Nephron (organoid): ENCODE measurements around the gene SPG7.

Experiments
- H3K27ac Mint-ChIP-seq, 3 experiments: 2 replicates each; pipeline ENCODE4 v1.8.0; 2020; ENCODE audit warnings: mixed read lengths in 3 of 3, mild to moderate bottlenecking in 2 of 3, moderate library complexity in 1 of 3
- H3K27me3 Mint-ChIP-seq: 2 replicates; pipeline ENCODE4 v1.8.0; 2021; ENCODE audit warnings: low read depth, mild to moderate bottlenecking, moderate library complexity, mixed read lengths
- H3K36me3 Mint-ChIP-seq: 2 replicates; pipeline ENCODE4 v1.8.0; 2020; ENCODE audit warnings: low read depth, mixed read lengths
- H3K4me1 Mint-ChIP-seq: 2 replicates; pipeline ENCODE4 v1.8.0; 2020; ENCODE audit warnings: mixed read lengths
- H3K4me3 Mint-ChIP-seq, 3 experiments: 2 replicates each; pipeline ENCODE4 v1.8.0; 2020; ENCODE audit warnings: mild to moderate bottlenecking in 3 of 3, mixed read lengths in 3 of 3, moderate library complexity in 2 of 3
- H3K9me3 Mint-ChIP-seq: 2 replicates; pipeline ENCODE4 v1.8.0; 2020; ENCODE audit warnings: mixed read lengths
- TF ChIP-seq, protein P1 (sequence below), 3 experiments: fragments of 200-600 bp; sonication (generic); IDR thresholded peaks; one replicate each; pipeline ENCODE4 v1.5.0; 2021; ENCODE audit warnings: antibody characterized with exemption in 3 of 3; ENCODE audit not compliant: unreplicated experiment in 3 of 3

Gene SPG7

DNA sequence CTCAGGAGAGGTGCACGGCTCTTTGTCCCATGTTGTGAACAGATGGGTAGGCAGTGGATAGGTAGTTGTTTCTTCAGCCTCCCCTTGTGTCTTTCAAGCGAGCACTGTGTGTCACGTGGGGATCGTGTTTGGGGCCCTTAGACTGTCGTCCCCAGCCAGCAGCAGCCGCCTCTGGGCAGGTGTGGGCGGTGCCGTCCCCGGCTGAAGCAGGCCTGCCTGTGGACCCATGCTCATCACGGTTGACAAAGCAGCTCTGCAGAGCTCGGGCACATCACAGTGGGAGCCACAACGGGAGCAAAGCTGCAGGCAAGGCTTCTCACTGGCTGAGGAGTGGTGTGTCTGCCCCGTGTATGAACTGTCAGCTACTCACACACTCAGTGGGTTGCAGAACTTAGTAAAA, 47.6 kb downstream of the SPG7 start:
- peaks cover 46% of the 10 kb centered on the region for H3K36me3 Mint-ChIP-seq
- peak overlapping the region; percentile 6 to 94 (median 85) for H3K27ac Mint-ChIP-seq
- TF ChIP-seq, protein P1, sequence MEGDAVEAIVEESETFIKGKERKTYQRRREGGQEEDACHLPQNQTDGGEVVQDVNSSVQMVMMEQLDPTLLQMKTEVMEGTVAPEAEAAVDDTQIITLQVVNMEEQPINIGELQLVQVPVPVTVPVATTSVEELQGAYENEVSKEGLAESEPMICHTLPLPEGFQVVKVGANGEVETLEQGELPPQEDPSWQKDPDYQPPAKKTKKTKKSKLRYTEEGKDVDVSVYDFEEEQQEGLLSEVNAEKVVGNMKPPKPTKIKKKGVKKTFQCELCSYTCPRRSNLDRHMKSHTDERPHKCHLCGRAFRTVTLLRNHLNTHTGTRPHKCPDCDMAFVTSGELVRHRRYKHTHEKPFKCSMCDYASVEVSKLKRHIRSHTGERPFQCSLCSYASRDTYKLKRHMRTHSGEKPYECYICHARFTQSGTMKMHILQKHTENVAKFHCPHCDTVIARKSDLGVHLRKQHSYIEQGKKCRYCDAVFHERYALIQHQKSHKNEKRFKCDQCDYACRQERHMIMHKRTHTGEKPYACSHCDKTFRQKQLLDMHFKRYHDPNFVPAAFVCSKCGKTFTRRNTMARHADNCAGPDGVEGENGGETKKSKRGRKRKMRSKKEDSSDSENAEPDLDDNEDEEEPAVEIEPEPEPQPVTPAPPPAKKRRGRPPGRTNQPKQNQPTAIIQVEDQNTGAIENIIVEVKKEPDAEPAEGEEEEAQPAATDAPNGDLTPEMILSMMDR (IDR thresholded peaks at IDR 0.05; ENCODE audit: unreplicated experiment in 3 of 3): no peak
- peaks cover 7% of the 10 kb centered on the region for H3K4me1 Mint-ChIP-seq
- no peaks in the 10 kb centered on the region for H3K27me3 Mint-ChIP-seq
- H3K9me3 Mint-ChIP-seq: no peaks in the 10 kb centered on the region
- peak overlapping the region in 2 of 3 experiments; percentile 63 to 69 for H3K4me3 Mint-ChIP-seq

DNA sequence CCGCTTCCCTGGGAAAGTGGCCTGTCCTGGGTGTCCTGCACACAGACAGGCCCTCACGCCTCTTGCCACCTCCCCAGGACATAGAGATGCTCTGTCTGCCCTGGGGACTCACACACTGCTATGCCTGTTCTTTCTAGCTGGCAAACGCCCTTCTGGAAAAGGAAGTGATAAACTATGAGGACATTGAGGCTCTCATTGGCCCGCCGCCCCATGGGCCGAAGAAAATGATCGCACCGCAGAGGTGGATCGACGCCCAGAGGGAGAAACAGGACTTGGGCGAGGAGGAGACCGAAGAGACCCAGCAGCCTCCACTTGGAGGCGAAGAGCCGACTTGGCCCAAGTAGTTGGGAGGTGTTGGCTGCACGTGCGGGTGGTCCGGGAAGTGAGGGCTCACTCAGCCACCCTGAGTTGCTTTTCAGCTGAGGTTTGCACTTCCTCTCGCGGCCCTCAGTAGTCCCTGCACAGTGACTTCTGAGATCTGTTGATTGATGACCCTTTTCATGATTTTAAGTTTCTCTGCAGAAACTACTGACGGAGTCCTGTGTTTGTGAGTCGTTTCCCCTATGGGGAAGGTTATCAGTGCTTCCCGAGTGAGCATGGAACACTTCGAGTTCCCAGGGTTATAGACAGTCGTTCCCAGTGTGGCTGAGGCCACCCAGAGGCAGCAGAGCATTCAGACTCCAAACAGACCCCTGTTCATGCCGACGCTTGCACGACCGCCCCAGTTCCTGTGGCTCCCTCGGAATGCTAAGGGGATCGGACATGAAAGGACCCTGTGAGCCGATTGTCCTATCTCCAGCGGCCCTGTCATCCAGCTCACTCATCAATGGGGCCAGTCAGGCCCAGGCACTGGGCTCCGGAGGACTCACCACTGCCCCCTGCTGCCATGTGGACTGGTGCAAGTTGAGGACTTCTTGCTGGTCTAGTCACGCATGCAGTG, 48.8 kb downstream of the SPG7 start:
- no peaks in the 10 kb centered on the region for H3K27me3 Mint-ChIP-seq
- no peaks in the 10 kb centered on the region for H3K9me3 Mint-ChIP-seq

DNA sequence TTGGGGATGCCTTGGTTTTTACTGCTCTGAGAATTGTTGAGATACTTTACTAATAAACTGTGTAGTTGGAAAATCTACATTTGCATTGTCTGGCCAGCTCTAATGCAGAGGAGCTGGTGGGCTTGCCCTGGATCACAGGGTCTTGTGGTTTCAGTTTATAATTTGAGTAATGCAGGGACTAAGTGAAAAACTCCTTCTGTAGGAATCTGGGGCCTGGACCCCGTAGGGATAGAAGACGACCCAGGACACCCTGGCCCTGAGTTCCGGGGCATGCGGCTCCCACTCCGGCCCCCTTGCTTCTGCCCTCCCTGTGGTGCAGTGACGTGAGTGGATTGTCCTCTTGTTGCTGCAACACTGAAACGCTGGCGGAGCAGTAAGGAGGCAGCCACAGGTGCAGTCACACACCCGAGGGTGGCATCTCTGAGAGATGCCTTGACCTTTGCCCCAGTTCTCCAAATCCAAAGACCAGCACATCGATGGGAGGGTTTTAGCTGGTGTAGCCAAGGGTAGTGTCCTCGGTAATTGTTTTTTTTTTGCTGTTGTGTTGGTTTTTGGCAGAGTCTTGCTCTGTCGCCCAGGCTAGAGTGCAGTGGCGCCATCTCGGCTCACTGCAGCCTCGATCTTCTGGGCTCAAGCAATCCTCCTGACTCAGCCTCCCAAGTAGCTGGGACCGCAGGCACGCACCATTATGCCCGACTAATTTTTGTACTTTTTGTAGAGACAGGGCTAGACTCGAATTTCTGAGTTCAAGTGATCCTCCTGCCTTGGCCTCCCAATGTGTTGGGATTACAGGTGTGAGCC, 49.7 kb downstream of the SPG7 start:
- Mint-ChIP-seq H3K27me3 (no peaks in the 10 kb centered on the region), H3K9me3 (no peaks in the 10 kb centered on the region), H3K4me1 (peaks cover 20% of the 10 kb centered on the region), H3K4me3 (peak overlapping the region; percentile 63 to 89 (median 76)), H3K36me3 (peaks cover 43% of the 10 kb centered on the region), H3K27ac (peak overlapping the region; percentile 85 to 94 (median 94))
- TF ChIP-seq, protein P1 (IDR thresholded peaks at IDR 0.05; ENCODE audit: unreplicated experiment in 3 of 3): no peak

More for the DNA sequence above, 48.8 kb downstream of the SPG7 start:
- TF ChIP-seq, protein P1 (IDR thresholded peaks at IDR 0.05; ENCODE audit: unreplicated experiment in 3 of 3): peak; percentile 66 to 69 (median 66)
- Mint-ChIP-seq H3K36me3 (peaks cover 43% of the 10 kb centered on the region), H3K4me1 (peaks cover 11% of the 10 kb centered on the region), H3K4me3 (peak overlapping the region; percentile 63 to 89 (median 76)), H3K27ac (peak overlapping the region; percentile 85 to 94 (median 94))

DNA sequence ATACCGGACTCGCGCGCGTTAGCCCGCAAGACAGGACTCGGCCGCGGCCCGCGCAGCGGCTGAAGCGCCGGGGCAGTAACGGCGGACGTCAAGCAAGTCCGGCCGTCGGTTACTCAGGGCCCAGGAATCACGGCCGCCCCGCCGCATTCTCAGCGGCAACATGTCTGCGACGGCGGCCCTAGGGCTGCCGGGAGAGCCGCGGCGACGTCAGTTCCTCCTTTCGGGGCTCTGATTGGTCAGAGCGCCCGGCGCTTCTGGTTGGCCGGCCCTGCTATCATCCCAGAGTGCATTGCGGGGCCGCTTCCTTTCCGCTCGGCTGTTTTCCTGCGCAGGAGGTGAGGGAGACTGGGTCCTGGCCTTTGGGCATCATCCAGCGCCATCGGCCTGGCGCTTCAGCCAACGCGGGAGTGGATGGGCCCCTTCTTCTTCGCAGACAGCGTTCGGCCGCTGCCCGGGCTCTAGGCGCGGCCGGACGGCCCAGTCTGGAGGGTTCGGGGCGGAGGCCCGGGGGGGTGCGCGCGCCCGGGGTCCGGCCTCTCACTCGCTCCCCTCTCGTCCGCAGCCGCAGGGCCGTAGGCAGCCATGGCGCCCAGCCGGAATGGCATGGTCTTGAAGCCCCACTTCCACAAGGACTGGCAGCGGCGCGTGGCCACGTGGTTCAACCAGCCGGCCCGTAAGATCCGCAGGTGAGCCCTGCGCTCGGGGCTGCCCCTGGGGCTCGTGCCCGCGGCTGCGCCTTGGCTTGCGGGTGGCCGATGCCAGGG, 52.4 kb downstream of the SPG7 start, which contains the start of gene RPL13:
Gene RPL13 (plus strand): TSS at position 305 of the 764 bp plus-strand sequence. CDS start 278 bp downstream, at position 583.
- Mint-ChIP-seq H3K9me3 (no peaks in the 10 kb centered on the region), H3K4me3 (peak within 1 kb of the TSS; percentile 96 to 97 (median 96)), H3K36me3 (peaks cover 51% of the 10 kb centered on the region), H3K27ac (peak within 1 kb of the TSS; percentile 97 to 99 (median 99)), H3K4me1 (peaks cover 38% of the 10 kb centered on the region), H3K27me3 (peaks cover 4% of the 10 kb centered on the region)
- TF ChIP-seq, protein P1 (IDR thresholded peaks at IDR 0.05; ENCODE audit: unreplicated experiment in 3 of 3): no peak

DNA sequence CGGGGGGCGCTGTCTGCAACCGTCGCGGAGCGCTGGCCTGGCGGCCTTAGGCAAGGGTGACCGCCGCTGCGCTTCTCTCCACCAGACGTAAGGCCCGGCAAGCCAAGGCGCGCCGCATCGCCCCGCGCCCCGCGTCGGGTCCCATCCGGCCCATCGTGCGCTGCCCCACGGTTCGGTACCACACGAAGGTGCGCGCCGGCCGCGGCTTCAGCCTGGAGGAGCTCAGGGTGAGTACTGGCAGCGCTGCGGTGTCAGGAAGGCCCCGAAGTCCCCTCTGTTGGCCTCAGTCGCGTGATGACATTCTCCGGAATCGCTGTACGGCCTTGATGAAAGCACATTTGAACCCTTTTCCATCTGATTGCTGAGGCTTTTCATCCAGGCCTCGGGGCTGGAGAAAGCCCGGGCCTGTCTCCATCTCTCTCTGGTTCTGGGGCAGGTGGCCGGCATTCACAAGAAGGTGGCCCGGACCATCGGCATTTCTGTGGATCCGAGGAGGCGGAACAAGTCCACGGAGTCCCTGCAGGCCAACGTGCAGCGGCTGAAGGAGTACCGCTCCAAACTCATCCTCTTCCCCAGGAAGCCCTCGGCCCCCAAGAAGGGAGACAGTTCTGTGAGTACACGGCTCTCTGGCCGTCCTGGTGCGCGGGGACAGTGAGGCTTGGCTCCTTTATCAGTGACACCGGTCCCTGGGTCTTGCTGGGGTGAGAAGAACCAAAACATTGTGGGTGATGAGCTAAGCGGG, 53.1 kb downstream of the SPG7 start:
- Mint-ChIP-seq H3K4me1 (peaks cover 42% of the 10 kb centered on the region), H3K36me3 (peaks cover 44% of the 10 kb centered on the region), H3K9me3 (no peaks in the 10 kb centered on the region), H3K27ac (peak overlapping the region; percentile 47 to 80 (median 57)), H3K27me3 (peaks cover 4% of the 10 kb centered on the region), H3K4me3 (peak overlapping the region; percentile 89 to 97 (median 91))
- TF ChIP-seq, protein P1 (IDR thresholded peaks at IDR 0.05; ENCODE audit: unreplicated experiment in 3 of 3): no peak
